NCI-H460 (cell line): ENCODE data around the gene PRSS16. TPM values are rescaled to one million over a fixed set of nuclear protein-coding genes. Genes with fewer than 3 reads are reported as not detected.

Experiments
- DNase-seq: peaks from one replicate; pipeline ENCODE4 v3.0.0-alpha.2; 2016; ENCODE audit warnings: low read depth; ENCODE audit errors: extremely low read depth
- total RNA-seq: library from RNA; depleted of rRNA; stranded (reverse); fragments of >200 nt; shearing (Covaris generic); gene quantifications from 2 replicates; pipeline ENCODE4 v1.2.3, GENCODE V29; 2014

Gene PRSS16
- total RNA-seq, 1 experiment from 2014 or later = 5.0 TPM

- no peak for DNase-seq
Observed at GRCh38 chr6:27281105-27281539, 33.6 kb downstream of the PRSS16 start.

GRCh38 chr6:27281569-27281968 lies 34.1 kb downstream of the PRSS16 start:
- no peak for DNase-seq

- DNase-seq = no peak
Observed at GRCh38 chr6:27283279-27283678, 35.8 kb downstream of the PRSS16 start.

- DNase-seq = no peak
Observed at GRCh38 chr6:27286141-27286540, 38.6 kb downstream of the PRSS16 start.

GRCh38 chr6:27287751-27288135 lies 40.2 kb downstream of the PRSS16 start:
- no peak for DNase-seq

- no peak for DNase-seq
Observed at GRCh38 chr6:27288136-27289044, 40.9 kb downstream of the PRSS16 start.

GRCh38 chr6:27290065-27290849 lies 42.8 kb downstream of the PRSS16 start:
- DNase-seq = peak; percentile 49

- no peak for DNase-seq
Observed at GRCh38 chr6:27290850-27291208, 43.3 kb downstream of the PRSS16 start.

- DNase-seq = peak; percentile 66
Observed at GRCh38 chr6:27293436-27294098, 46.1 kb downstream of the PRSS16 start.

- DNase-seq = no peak
Observed at GRCh38 chr6:27294409-27294808, 46.9 kb downstream of the PRSS16 start.

- DNase-seq = peak; percentile 86
Observed at GRCh38 chr6:27295301-27296079, 48.0 kb downstream of the PRSS16 start.

GRCh38 chr6:27296106-27296783 lies 48.7 kb downstream of the PRSS16 start:
- peak; percentile 65 for DNase-seq

GRCh38 chr6:27297484-27297856 lies 50.0 kb downstream of the PRSS16 start:
- DNase-seq = no peak

GRCh38 chr6:27297857-27298730 lies 50.6 kb downstream of the PRSS16 start:
- peak; percentile 58 for DNase-seq

GRCh38 chr6:27303613-27304272 lies 56.2 kb downstream of the PRSS16 start:
- DNase-seq = no peak
